AG08396 (cell line): ENCODE results near the gene CEMIP2.
A peak's percentile ranks its signal among the peaks of the same experiment; 100 is the strongest.

ENCODE experiments used
- DNase-seq: peaks from one replicate; pipeline ENCODE4 v3.0.0; 2012; ENCODE audit warnings: low spot score, mixed read lengths

The CEMIP2 gene

GRCh38 chr9:71774920-71775319 is 6.6 kb upstream of the CEMIP2 start:
- no peak for DNase-seq

- no peak for DNase-seq
Observed at GRCh38 chr9:71772726-71773125, 4.4 kb upstream of the CEMIP2 start.

GRCh38 chr9:71770170-71770569 is 1.9 kb upstream of the CEMIP2 start:
- DNase-seq = no peak

DNA sequence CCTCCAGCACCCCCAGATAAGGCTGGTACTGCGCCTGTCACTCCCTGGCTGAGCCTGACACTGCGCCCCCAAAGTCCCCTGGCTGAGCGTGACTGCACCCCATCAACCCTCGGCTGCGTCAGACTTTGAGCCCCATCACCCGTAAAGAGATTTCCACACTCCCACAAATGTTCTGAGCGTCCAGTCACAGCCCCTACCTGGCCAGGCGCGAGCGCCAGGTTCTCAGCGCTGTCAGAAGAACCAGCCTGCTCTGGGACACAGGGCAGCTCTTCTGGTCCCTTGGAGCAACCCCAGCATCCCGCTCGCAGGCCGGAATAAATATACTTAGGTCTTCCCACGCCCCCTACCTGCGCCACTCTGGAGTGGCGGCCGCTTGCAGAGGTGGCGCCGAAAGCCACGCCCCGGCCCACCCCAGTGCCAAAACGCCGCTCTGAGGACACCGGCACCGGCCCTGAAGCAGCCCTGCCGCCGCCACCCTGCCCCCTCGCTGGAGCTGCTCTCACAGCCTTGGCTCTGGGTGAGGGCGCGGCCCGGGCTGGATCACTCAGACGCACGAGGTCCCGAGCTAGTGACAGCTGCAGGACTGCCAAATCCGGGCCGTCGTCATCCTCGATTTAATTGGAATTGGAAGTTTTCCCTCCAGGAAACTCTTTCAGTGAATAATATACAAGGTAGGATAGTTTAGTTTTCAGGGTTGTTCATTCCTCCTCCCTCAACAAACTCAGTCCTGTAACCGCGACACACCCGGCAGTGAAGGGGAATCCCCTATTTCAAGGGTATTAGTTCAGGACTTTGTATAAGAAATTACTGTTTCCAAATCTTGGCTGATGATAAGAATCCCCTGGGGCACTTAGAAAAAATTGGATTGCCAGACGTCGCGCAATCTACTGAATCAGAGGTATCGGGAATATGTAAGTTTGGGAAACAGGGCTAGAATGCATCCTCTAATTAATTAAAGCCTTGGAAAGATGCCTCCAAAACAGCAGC is 1.2 kb upstream of the CEMIP2 start:
- peak; percentile 47 for DNase-seq

- peak; percentile 32 for DNase-seq
Observed at GRCh38 chr9:71767776-71768321, 464 bp downstream of the CEMIP2 start.

GRCh38 chr9:71767163-71767775 is 1.0 kb downstream of the CEMIP2 start:
- no peak for DNase-seq

- DNase-seq = no peak
Observed at GRCh38 chr9:71766663-71767062, 1.6 kb downstream of the CEMIP2 start.

- no peak for DNase-seq
Observed at GRCh38 chr9:71765693-71766092, 2.6 kb downstream of the CEMIP2 start.

DNA sequence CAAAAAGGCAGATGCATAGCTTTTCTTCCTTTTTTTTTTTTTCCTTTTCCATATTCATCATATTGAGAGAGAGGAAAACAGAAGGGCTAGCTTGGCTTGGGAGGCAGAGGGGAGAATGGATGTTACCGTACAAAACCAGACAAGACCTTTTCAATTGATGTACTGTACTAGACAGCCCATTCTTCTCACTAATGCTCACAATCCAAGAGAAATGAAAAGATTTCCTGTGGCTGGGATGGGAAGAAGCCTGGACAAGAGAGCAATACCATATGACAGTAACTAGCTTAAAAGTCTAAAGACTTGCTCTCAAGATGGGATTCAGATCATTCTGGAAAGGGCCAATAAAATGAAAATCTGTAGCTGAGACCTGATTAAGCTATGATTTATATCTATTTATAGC is 3.4 kb downstream of the CEMIP2 start:
- DNase-seq = no peak

- no peak for DNase-seq
Observed at GRCh38 chr9:71764463-71764862, 3.9 kb downstream of the CEMIP2 start.

- DNase-seq = no peak
Observed at GRCh38 chr9:71763832-71764231, 4.5 kb downstream of the CEMIP2 start.

GRCh38 chr9:71762900-71763653 is 5.2 kb downstream of the CEMIP2 start:
- peak; percentile 37 for DNase-seq

GRCh38 chr9:71761938-71762353 is 6.4 kb downstream of the CEMIP2 start:
- no peak for DNase-seq

GRCh38 chr9:71760901-71761300 is 7.4 kb downstream of the CEMIP2 start:
- no peak for DNase-seq

DNA sequence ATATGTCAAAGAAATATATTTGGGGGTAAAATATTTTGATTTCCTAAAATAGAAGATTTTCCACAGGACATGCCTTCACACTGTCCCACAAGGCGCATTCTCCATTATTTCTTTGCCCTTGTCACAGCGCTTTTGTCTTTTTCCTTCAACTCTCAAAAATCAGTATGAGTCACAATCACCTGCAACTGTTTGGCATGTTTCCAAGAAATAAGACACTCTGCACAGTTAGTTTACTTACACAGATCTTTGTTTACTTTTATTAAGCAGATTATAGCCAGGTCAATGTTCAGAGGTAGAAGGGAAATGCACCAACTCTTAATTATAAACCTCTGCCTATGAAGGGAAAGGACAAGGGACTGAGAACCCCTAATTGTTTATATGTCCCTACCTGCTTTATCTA is 9.5 kb downstream of the CEMIP2 start:
- no peak for DNase-seq

DNA sequence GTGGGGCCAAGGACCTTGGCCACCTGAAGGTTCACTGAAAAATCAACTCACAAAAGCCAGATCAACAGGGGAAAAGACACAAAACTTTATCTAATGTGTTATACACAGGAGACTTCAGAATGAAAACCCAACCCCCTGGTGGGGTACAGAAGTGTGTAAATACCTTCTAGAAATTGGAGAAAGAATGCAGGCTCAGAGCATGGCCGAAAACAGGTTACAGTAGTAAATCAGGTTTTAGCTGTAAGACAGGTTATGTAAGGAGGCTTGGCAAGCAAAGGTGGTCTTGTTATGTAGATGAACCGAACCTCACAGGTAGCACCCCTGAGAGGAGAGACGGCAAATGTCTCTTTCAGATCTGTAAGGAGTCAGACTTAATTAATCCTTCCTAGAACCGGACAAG is 10.0 kb downstream of the CEMIP2 start:
- no peak for DNase-seq

GRCh38 chr9:71756753-71757152 is 11.6 kb downstream of the CEMIP2 start:
- DNase-seq = no peak

- DNase-seq = no peak
Observed at GRCh38 chr9:71755869-71756268, 12.4 kb downstream of the CEMIP2 start.

DNA sequence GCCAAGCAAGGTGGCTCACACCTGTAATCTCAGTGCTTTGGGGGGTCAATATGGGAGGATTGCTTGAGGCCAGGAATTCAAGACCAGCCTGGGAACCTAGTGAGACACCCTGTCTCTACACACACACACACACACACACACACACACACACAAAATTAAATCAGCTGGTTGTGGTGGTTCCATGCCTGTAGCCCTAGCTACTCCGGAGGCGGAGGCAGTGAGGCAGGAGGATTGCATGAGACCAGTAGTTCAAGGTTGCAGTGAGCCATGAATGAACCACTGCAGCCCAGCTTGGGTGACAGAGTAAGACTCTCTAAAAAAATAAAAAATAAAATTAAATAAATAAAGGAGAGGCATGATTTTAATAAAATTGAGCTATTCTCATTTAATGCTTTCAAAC is 13.1 kb downstream of the CEMIP2 start:
- DNase-seq = no peak

DNA sequence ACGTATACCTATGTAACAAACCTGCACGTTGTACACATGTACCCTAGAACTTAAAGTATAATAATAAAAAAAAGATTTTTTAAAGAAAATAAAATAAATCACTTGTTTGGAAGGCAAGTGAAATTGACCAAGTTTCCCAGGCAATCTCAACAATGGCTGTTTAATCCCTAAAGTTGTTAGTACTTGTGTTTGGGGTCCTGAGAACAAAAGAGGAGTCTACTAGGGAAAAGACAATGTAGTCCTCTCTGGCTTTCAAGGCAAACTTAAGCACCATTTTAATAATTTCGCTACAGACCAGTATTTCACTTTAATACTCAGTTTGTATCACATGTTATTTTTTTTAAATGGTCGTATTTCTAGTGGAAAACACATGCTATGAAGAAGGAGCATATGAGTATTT is 14.2 kb downstream of the CEMIP2 start:
- DNase-seq = no peak

DNA sequence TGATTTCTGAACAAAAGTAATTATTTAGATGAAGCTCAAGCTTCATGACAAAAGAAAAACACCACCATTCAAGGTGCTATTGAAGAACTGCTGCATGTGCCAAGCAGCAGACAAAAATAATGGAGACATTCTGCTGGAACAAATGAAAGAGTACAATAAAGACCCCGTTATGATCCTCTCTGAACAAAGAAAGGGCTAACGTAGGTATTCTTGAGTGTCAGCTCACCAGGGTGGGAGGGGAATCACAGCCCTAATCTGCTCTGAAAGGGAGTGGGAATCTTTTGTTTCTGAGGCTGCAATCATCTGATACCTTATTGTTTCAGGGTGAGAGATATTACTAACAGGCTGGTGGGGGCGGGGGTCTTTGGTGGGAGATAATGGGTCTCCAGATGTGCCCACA is 15.4 kb downstream of the CEMIP2 start:
- DNase-seq = no peak

DNA sequence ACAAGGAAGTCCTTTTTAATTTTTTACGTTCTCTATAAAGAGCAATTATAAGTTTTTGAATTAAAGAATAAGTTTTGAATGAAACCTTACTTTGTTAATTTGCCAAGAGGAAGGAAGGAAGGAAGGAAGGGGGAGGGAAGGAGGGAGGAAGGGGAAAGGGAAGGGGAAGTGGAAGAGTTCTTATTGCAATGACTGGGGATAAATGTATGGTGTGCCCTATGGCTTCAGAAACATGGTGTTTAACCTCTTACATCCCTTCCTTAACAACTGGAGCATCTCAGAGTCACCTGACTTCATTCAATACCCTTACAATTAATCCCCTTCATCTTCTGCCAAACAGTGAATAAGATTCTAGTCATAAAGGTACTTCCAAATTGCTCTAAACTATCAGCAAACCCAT is 16.0 kb downstream of the CEMIP2 start:
- no peak for DNase-seq
